HepG2 (cell line): ENCODE measurements around the gene FPGS. TPM values are rescaled to one million over a fixed set of nuclear protein-coding genes. Genes with fewer than 3 reads are reported as not detected.

ENCODE experiments used
- DR1 ChIP-seq: sonication (generic); formaldehyde crosslinking; IDR thresholded peaks from 2 replicates; pipeline ENCODE4 v1.8.0; 2021; ENCODE audit warnings: mild to moderate bottlenecking, missing genetic modification reagents, inconsistent platforms
- EED ChIP-seq: sonication (generic); formaldehyde crosslinking; IDR thresholded peaks from 2 replicates; pipeline ENCODE4 v1.5.0; 2020; ENCODE audit warnings: mild to moderate bottlenecking, missing genetic modification reagents
- HNRNPK ChIP-seq: fragments of 200-400 bp; formaldehyde crosslinking; IDR thresholded peaks from 2 replicates; pipeline ENCODE4 v1.6.1; 2018; ENCODE audit warnings: low read length, low read depth, moderate library complexity, mild to moderate bottlenecking; ENCODE audit not compliant: poor library complexity, severe bottlenecking
- JUNB ChIP-seq: sonication (generic); formaldehyde crosslinking; IDR thresholded peaks from 2 replicates; pipeline ENCODE4 v1.8.0; 2022; ENCODE audit warnings: missing genetic modification reagents, mild to moderate bottlenecking, borderline replicate concordance
- KAT8 ChIP-seq: IDR thresholded peaks from 2 replicates; pipeline ENCODE4 v1.6.1; 2016; ENCODE audit warnings: missing genetic modification reagents, missing compliant biosample characterization
- KDM5B ChIP-seq: sonication (generic); formaldehyde crosslinking; IDR thresholded peaks from 2 replicates; pipeline ENCODE4 v1.4.0; 2020; ENCODE audit warnings: missing genetic modification reagents, mild to moderate bottlenecking, borderline replicate concordance
- NFKB2 ChIP-seq: sonication (generic); formaldehyde crosslinking; IDR thresholded peaks from 2 replicates; pipeline ENCODE4 v1.4.0; 2020; ENCODE audit warnings: missing genetic modification reagents, borderline replicate concordance
- PHF5A ChIP-seq: IDR thresholded peaks from one replicate; pipeline ENCODE4 v1.6.1; 2018; ENCODE audit warnings: low read depth, missing genetic modification reagents; ENCODE audit not compliant: unreplicated experiment
- RXRA ChIP-seq: sonication (generic); formaldehyde crosslinking; IDR thresholded peaks from 2 replicates; pipeline ENCODE4 v1.5.1; 2020; ENCODE audit warnings: missing genetic modification reagents
- SIX1 ChIP-seq: sonication (generic); formaldehyde crosslinking; IDR thresholded peaks from 2 replicates; pipeline ENCODE4 v1.4.0; 2020; ENCODE audit warnings: missing genetic modification reagents, borderline replicate concordance
- SOX6 ChIP-seq, 2 experiments: fragments of 450-650 bp in 1 of 2; sonication (generic) in 1 of 2; formaldehyde crosslinking in 1 of 2; IDR thresholded peaks; 2 replicates each; pipeline versions ENCODE4 v1.4.0 to v1.6.1; 2017 to 2020; ENCODE audit warnings: antibody characterized with exemption in 1 of 2, mild to moderate bottlenecking in 1 of 2, missing genetic modification reagents in 1 of 2
- SP1 ChIP-seq, 2 experiments: fragments of 450-650 bp in 1 of 2; sonication (generic) in 1 of 2; formaldehyde crosslinking in 1 of 2; IDR thresholded peaks; 2 replicates each; pipeline versions ENCODE4 v1.4.0 to v1.6.1; 2016 to 2020; ENCODE audit warnings: missing genetic modification reagents in 1 of 2
- TRIM22 ChIP-seq: fragments of 450-650 bp; IDR thresholded peaks from 2 replicates; pipeline ENCODE4 v1.6.1; 2017
- UBTF ChIP-seq: sonication (generic); formaldehyde crosslinking; IDR thresholded peaks from 2 replicates; pipeline ENCODE4 v1.4.0; 2020; ENCODE audit warnings: mild to moderate bottlenecking, missing genetic modification reagents
- ZGPAT ChIP-seq: IDR thresholded peaks from 2 replicates; pipeline ENCODE4 v1.6.1; 2016; ENCODE audit warnings: mild to moderate bottlenecking
- ZHX2 ChIP-seq, 2 experiments: sonication (generic) in 1 of 2; formaldehyde crosslinking in 1 of 2; IDR thresholded peaks; 2 replicates each; pipeline versions ENCODE4 v1.6.1 to v1.9.0; 2014 to 2022; ENCODE audit warnings: antibody characterized with exemption in 1 of 2, borderline replicate concordance in 1 of 2, inconsistent platforms in 1 of 2, low read depth in 1 of 2, missing genetic modification reagents in 1 of 2
- polyA plus RNA-seq, 8 experiments: library from polyadenylated mRNA; depleted of rRNA in 3 of 8; stranded (reverse) in 7 of 8; unstranded in 1 of 8; fragments of >200 nt; fragmentation: Illumina TruSeq in 4 of 8; extraction: Trizol in 4 of 8; gene quantifications; 2 replicates each; pipeline versions ENCODE4 v1.2.1 to v1.2.3, GENCODE V29; 2011 to 2016; ENCODE audit warnings: low read depth in 4 of 8, missing spikeins in 1 of 8, mixed read lengths in 1 of 8; ENCODE audit not compliant: insufficient read depth in 1 of 8
- total RNA-seq, 5 experiments: library from RNA; depleted of rRNA; stranded (reverse); fragments of >200 nt; fragmentation: Illumina TruSeq; extraction: Trizol; gene quantifications; 2 replicates each; pipeline ENCODE4 v1.2.3, GENCODE V29; 2016; ENCODE audit warnings: low read depth in 1 of 5

FPGS gene
- total and polyA plus RNA-seq, 2 of the 13 experiments (the other 11 are each of a cell fraction or from before 2014, with no cell fraction given), result 35.6 to 36.8 TPM

DNA sequence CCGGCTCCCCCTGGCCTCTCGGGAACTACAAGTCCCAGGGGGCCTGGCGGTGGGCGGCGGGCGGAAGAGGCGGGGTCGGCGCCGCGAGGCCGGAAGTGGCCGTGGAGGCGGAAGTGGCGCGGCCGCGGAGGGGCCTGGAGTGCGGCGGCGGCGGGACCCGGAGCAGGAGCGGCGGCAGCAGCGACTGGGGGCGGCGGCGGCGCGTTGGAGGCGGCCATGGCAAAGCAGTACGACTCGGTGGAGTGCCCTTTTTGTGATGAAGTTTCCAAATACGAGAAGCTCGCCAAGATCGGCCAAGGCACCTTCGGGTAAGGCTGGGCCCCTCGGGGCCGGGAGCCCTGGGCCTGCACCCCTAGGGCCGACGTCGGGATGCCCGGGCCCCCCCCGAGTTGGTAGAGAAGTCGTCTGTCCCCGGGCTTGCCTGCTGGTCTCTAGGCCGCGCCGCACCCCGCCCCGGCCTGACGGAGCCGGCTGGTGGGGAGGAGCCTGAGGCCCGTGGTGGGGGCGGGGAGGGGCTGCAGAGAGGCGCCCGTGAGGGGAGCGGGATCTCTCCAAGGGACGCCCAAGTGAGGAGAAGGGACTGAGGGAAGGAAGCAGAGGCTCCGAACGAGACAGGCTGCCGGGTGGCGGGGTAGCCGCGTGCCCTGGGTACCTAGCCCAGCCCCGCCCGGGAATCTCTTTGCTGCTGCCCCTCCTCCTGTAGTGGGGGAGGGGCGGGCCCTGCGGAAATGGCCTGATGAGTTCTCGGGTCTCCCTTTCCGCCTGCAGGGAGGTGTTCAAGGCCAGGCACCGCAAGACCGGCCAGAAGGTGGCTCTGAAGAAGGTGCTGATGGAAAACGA lies 16.5 kb upstream of the FPGS start, which contains the start of gene CDK9 (continued):
- TF ChIP-seq ZHX2 (IDR thresholded peaks at IDR 0.05; ENCODE audit: low read depth), result no peak
- TF ChIP-seq ZHX2 (CRISPR knock-in tag; IDR thresholded peaks at IDR 0.05; ENCODE audit: borderline replicate concordance), result peak; percentile 59; the same call in 1 of the 2 replicates
- peak; percentile 38; the same call in 1 of the 2 replicates for TF ChIP-seq KDM5B (CRISPR knock-in tag)
- TF ChIP-seq JUNB, result no peak
- peak; percentile 36 for TF ChIP-seq RXRA (CRISPR knock-in tag)
- no peak for TF ChIP-seq PHF5A (CRISPR knock-in tag)
- TF ChIP-seq TRIM22, result no peak
- no peak for TF ChIP-seq HNRNPK
- TF ChIP-seq DR1 (CRISPR knock-in tag), result no peak
- 0 out of 2 replicates have a peak, but pooled peaks have one; percentile 38 for TF ChIP-seq KAT8 (CRISPR knock-in tag)
- TF ChIP-seq UBTF (CRISPR knock-in tag), result peak; percentile 52
- peak; percentile 60; the same call in 1 of the 2 replicates for TF ChIP-seq ZGPAT
- no peak for TF ChIP-seq EED (CRISPR knock-in tag)
- TF ChIP-seq SOX6 (IDR thresholded peaks at IDR 0.05), result no peak
- peak; percentile 52; the same call in 1 of the 2 replicates for TF ChIP-seq SOX6 (CRISPR knock-in tag; IDR thresholded peaks at IDR 0.05)
- no peak for TF ChIP-seq SIX1 (CRISPR knock-in tag)
- TF ChIP-seq NFKB2, result peak; percentile 57
- no peak for TF ChIP-seq SP1 (IDR thresholded peaks at IDR 0.05)
- TF ChIP-seq SP1 (CRISPR knock-in tag; IDR thresholded peaks at IDR 0.05), result peak; percentile 92
